NOMO-1 treated with dmso at 0.1 percent for 144 hours (cell line): ENCODE results near the gene MMAB.

ENCODE experiments used
- DNase-seq: peaks from one replicate; lab custom pipeline; 2025; ENCODE audit not compliant: unreplicated experiment; lab: John Stamatoyannopoulos, UW

MMAB gene

DNA sequence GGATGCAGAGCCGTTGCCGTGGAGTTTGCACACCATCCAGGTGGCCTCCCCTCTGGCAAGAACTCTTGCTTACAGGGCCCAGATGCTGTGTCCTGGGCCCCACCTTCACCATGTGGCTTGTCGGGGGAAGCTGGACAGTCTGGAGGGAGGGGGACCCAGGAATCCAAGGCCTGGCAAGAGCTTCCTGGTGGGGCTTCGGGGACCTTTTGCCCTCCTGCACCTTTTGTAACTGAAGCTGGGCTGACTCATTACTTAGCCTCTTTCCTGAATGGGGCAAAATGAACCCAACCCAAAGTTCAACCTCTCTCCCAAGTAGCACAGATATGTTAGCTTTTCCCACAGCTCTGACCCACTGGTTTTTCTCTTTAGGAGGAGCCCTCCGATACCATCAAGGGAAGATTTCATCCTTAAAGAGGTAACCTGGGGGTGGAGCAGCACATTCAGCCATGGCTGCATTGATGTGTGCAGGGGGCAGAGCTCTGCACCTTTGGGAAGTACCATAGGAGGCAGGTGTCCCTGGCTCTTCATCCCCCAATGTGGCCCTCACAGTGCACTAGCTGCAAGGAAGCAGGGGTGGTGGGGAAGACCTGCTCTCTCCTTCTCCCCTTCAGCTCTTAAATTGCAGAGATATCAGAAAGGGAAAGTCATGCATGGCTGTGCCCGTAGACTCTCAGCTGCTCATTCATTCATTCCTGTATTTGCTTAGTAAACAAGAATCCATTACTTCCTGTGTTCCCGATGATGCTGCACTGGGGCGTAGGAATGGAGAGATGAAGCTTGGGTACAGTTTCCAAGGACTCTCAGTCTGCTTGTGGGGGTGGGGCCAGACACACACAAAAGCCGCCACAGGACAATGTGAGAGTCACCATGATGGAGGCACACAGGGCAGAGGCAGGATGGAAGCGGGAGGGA is 13.3 kb upstream of the MMAB start:
- DNase-seq, result no peak

DNA sequence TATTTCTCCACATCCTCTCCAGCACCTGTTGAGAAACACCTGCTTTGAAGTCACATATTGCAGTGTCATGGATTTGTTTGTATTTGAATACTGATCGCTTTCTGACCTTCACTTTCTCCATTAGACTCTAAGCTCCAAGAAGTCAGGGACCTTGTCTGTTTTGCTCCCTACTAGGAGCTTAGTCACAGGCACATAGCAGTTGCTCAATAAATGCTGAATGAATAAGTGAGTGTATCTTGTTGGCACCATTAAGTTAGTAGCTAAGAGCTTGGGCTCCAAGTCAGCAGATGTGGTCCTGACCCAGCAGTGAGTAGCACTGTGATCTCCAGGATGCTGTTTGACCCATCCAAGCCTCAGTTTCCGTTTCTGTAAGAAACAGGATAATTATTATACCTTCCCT is 10.4 kb upstream of the MMAB start:
- no peak for DNase-seq

- DNase-seq, result no peak
Measured at GRCh38 chr12:109582636-109583035, 9.3 kb upstream of the MMAB start.

DNA sequence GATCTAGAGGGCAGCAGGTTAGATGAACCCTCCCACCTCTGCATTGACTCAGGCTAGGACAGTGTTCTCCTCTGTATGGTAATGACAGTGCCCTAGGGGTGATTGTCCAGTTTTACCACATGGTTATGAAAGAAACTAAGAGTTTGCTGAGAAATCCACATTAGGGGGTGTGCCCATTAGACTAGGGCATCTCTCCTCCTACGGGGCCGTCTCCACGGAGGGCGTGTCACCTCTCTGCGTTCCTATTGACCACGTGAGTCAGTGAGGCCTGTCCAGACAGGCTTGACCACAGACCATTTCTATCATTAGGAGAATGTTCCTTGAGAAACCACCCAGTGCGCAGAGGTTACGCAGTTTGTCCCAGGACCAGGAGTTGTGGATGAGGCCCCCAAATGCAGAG is 8.6 kb upstream of the MMAB start:
- DNase-seq, result no peak

DNA sequence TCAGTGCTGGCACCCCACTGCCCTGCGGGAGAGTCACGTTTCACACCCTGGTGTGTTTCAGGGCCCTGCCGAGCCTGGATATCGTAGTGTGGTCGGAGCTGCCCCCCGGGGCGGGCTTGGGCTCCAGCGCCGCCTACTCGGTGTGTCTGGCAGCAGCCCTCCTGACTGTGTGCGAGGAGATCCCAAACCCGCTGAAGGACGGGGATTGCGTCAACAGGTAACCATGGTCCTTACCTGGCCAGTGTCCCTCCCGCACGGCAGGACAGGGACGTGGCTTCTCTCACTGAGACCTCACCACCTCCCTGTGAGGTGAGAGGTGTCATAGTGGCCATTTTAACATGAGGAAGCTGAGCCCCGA is 8.0 kb upstream of the MMAB start:
- no peak for DNase-seq

- DNase-seq, result no peak
Measured at GRCh38 chr12:109580684-109581333, 7.5 kb upstream of the MMAB start.

DNA sequence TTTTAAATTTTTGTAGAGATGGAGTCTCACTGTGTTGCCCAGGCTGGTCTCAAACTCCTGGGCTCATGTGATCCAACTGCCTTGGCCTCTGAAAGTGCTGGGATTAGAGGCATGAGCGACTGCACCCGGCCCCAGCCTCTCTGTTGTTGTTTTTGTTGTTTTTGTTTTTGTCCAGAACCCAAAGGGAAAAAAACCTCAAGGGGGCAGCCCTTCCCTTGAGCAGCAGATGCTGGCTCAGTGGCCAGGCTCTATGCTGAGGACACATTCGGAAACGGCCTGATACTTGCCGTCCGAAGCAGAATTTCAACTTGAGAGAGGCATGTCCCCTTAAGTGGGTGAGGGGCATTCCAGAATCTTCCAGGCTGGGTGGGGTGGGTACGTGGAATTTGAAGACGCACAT is 7.0 kb upstream of the MMAB start:
- DNase-seq, result no peak

DNA sequence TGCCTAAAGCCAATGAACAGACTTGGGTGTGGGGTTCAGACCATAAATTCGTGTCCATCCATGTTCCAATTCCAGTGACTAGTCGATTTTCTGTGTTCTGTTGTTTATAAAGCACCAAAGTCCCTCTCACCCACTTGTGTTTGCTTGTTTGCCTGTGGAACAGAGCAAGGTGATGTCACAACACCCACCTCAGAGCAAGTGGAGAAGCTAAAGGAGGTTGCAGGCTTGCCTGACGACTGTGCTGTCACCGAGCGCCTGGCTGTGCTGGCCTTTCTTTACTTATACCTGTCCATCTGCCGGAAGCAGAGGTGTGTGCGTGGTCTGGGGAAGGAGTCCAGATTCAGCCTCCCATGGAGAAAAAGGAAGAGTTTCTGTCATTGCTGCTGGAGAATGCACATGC is 6.3 kb upstream of the MMAB start:
- no peak for DNase-seq

DNA sequence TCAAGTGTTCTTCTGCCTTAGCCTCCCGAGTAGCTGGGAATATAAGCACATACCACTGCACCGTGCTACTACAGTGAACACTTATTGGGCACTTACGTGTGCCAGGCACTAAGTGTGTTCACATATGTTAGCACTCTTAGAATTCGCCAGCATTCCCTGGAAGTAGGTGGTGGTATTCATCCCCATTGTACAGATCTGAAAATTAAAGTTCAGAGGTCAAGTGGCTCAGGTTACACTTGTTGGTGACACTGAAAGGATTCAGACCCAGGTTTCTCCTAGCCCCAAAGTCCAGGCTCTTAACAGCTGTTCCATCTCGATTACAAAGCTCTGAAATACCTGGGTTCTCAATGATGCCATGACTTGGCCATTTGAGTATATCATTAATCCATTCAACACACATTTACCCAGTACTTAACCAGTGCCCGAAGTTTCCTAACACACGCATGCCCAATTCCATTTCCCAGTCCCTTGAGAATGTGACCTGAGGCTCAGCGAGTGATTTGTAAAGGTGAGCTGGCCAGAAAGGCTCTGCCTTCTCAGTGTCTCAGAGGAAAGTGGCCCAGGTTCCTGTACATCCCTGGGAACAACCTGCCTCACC is 5.1 kb upstream of the MMAB start:
- no peak for DNase-seq

- DNase-seq, result no peak
Measured at GRCh38 chr12:109577311-109577710, 4.0 kb upstream of the MMAB start.

- DNase-seq, result no peak
Measured at GRCh38 chr12:109575683-109576082, 2.4 kb upstream of the MMAB start.

- DNase-seq, result no peak
Measured at GRCh38 chr12:109573914-109574244, 575 bp upstream of the MMAB start.

DNA sequence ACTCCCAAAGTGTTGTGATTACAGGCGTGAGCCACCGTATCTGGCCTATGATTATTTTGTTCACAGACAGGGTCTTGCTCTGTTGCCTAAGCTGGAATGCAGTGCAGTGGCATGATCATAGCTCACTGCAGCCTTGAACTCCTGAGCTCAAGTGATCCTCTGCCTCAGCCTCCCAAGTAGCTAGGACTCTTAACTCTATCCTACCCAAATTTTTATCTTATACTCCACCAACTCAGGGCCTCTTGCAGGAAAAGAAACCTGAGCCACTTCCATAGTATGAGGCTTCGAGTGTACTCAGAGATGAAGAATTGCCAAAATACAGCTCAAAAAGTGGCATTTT is 828 bp downstream of the MMAB start:
- DNase-seq, result no peak

DNA sequence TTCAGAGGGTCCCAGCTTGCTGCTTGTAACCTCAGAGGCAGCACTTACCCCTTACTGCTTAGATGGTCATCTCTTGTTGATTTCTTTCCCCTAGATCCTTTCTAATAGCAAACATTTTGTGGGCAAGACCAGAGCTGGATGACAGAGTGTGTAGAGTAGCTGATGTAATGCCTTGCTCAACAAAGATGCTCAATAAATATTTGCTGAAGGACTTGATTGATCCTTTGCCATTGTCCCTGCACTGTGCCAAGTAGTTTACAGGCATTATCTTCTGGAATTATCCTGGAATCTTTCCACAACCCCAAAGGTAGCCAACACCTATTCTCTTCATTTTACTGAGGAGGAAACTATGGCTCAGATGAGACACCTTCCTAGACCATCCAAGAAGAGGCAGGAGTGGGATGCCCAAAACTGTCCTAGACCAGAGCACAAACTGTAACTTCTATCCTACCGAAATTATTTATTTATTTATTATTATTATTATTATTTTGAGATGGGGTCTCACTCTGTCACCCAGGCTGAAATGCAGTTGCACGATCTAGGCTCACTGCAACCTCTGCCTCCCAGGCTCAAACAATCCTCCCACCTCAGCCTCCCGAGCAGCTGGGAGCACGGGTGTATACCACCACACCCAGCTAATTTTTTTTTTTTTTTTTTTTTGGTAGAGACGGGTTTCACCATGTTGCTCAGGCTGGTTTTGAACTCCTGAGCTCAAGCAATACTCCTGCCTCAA is 1.4 kb downstream of the MMAB start:
- no peak for DNase-seq

DNA sequence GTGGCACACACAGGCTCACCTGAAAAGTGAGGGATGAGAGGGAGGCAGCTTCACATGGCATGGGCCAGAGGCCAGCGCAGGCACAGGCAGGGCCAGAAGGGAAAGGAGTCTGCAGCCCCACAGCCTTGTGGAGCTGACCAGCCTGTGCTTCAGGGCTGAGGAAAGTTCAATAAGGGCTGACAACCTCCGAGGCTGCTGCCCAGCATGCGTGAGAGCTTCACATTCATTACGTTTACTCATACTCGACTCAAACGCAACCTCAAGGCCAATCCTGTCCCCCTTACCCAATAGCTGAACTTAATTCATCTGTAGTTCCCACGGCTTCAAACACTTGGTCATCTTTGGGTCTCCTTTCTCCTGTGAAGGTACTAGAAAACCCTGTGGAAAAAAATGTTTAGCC is 4.8 kb downstream of the MMAB start:
- no peak for DNase-seq

DNA sequence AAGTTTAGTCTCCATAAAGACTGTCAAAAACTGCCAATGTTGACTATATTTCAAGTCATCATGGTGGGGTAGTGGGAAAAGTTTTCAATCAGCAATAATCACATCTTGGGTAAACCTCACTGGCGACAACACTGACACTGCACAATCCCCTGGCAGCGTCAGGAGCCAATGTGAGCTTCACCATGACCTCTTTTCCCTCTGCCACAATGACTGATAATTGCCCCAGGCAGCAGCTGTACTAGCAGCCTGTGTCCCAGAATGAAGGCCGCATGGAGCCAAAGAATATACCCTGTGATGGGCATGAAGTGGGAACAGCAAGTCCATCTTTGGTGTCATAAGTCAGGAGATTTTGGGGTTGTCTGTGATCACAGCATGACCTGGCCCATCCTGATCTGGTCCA is 5.3 kb downstream of the MMAB start:
- no peak for DNase-seq

DNA sequence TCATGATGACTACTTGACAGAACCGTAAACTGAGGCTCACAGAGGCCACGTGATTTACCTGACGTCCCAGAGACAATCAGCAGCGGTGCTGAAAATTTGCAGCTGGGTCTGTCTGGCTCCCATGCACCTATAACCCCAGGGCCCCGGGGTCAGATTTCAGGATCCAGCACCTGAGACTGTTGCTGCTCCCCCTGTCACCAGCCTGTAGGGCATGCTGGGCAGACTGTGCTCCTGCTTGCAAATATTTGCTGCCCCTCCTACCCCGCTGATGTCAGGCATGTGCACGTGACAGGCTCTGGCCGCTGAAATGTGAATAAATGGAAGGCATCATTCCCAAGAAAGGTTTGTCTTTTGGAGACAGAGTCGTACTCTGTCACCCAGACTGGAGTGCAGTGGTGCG is 6.0 kb downstream of the MMAB start:
- DNase-seq, result no peak

GRCh38 chr12:109566424-109566823 is 6.9 kb downstream of the MMAB start:
- DNase-seq, result no peak

- DNase-seq, result no peak
Measured at GRCh38 chr12:109563291-109564284, 9.7 kb downstream of the MMAB start.

GRCh38 chr12:109562871-109563270 is 10.4 kb downstream of the MMAB start:
- no peak for DNase-seq

- no peak for DNase-seq
Measured at GRCh38 chr12:109561711-109562030, 11.6 kb downstream of the MMAB start.
